ENCODE measurements around the gene RCBTB2. TPM values are rescaled to one million over a fixed set of nuclear protein-coding genes. Genes with fewer than 3 reads are reported as not detected.
"Not testable (repeated sequence)": the region's sequence is repeated elsewhere in the genome, so short reads cannot be mapped to it uniquely, and the experiment has no call there.

The RCBTB2 gene
- total RNA-seq: 10.4 TPM

GRCh38 chr13:48532506-48533499 lies at the start of gene RCBTB2:
RCBTB2 (minus strand) TSS chr13:48533080; CDS start chr13:48521939, 11,141 bp downstream.
- H3K27me3 ChIP-seq (ENCODE audit: insufficient read depth, low read length): no peaks in the 10 kb centered on the region
- H3K4me1 ChIP-seq (ENCODE audit: insufficient read depth, low read length): peaks cover 59% of the 10 kb centered on the region
- H3K9me3 ChIP-seq (ENCODE audit: low read depth, low read length): no peaks in the 10 kb centered on the region
- peak within 1 kb of the TSS; percentile 80 for H3K4me3 ChIP-seq (ENCODE audit: low read length)

GRCh38 chr13:48582084-48582483 lies 49.2 kb upstream of the RCBTB2 start:
- Histone ChIP-seq H3K4me1 (ENCODE audit: insufficient read depth, low read length) (peaks cover 57% of the 10 kb centered on the region), H3K9me3 (ENCODE audit: low read depth, low read length) (no peaks in the 10 kb centered on the region), H3K27me3 (ENCODE audit: insufficient read depth, low read length) (peaks cover 7% of the 10 kb centered on the region), H3K4me3 (ENCODE audit: low read length) (no peak overlapping the region)

- no peak overlapping the region for H3K4me3 ChIP-seq (ENCODE audit: low read length)
- H3K4me1 ChIP-seq (ENCODE audit: insufficient read depth, low read length): peaks cover 61% of the 10 kb centered on the region
- peaks cover 7% of the 10 kb centered on the region for H3K27me3 ChIP-seq (ENCODE audit: insufficient read depth, low read length)
- H3K9me3 ChIP-seq (ENCODE audit: low read depth, low read length): no peaks in the 10 kb centered on the region
Observed at GRCh38 chr13:48580896-48581295, 48.0 kb upstream of the RCBTB2 start.

GRCh38 chr13:48580185-48580803 lies 47.4 kb upstream of the RCBTB2 start:
- H3K27me3 ChIP-seq (ENCODE audit: insufficient read depth, low read length): peaks cover 7% of the 10 kb centered on the region
- H3K4me1 ChIP-seq (ENCODE audit: insufficient read depth, low read length): peaks cover 64% of the 10 kb centered on the region
- no peak overlapping the region for H3K4me3 ChIP-seq (ENCODE audit: low read length)
- H3K9me3 ChIP-seq (ENCODE audit: low read depth, low read length): no peaks in the 10 kb centered on the region

GRCh38 chr13:48579919-48580180 lies 47.0 kb upstream of the RCBTB2 start:
- H3K27me3 ChIP-seq (ENCODE audit: insufficient read depth, low read length); H3K4me3 ChIP-seq (ENCODE audit: low read length); H3K9me3 ChIP-seq (ENCODE audit: low read depth, low read length): not testable (repeated sequence)
- peaks cover 63% of the 10 kb centered on the region for H3K4me1 ChIP-seq (ENCODE audit: insufficient read depth, low read length)

- peaks cover 64% of the 10 kb centered on the region for H3K4me1 ChIP-seq (ENCODE audit: insufficient read depth, low read length)
- H3K4me3 ChIP-seq (ENCODE audit: low read length): no peak overlapping the region
- no peaks in the 10 kb centered on the region for H3K9me3 ChIP-seq (ENCODE audit: low read depth, low read length)
- peaks cover 7% of the 10 kb centered on the region for H3K27me3 ChIP-seq (ENCODE audit: insufficient read depth, low read length)
Observed at GRCh38 chr13:48579165-48579918, 46.5 kb upstream of the RCBTB2 start.

- Histone ChIP-seq H3K9me3 (ENCODE audit: low read depth, low read length) (no peaks in the 10 kb centered on the region), H3K4me1 (ENCODE audit: insufficient read depth, low read length) (peaks cover 71% of the 10 kb centered on the region), H3K4me3 (ENCODE audit: low read length) (no peak overlapping the region), H3K27me3 (ENCODE audit: insufficient read depth, low read length) (peaks cover 4% of the 10 kb centered on the region)
Observed at GRCh38 chr13:48578516-48579164, 45.8 kb upstream of the RCBTB2 start.

- Histone ChIP-seq H3K27me3 (ENCODE audit: insufficient read depth, low read length) (no peaks in the 10 kb centered on the region), H3K9me3 (ENCODE audit: low read depth, low read length) (no peaks in the 10 kb centered on the region), H3K4me1 (ENCODE audit: insufficient read depth, low read length) (peaks cover 88% of the 10 kb centered on the region), H3K4me3 (ENCODE audit: low read length) (no peak overlapping the region)
Observed at GRCh38 chr13:48576448-48577010, 43.6 kb upstream of the RCBTB2 start.

GRCh38 chr13:48575031-48575430 lies 42.2 kb upstream of the RCBTB2 start:
- Histone ChIP-seq H3K4me1 (ENCODE audit: insufficient read depth, low read length) (peaks cover 96% of the 10 kb centered on the region), H3K9me3 (ENCODE audit: low read depth, low read length) (no peaks in the 10 kb centered on the region), H3K27me3 (ENCODE audit: insufficient read depth, low read length) (peaks cover 4% of the 10 kb centered on the region), H3K4me3 (ENCODE audit: low read length) (no peak overlapping the region)

GRCh38 chr13:48574041-48574796 lies 41.3 kb upstream of the RCBTB2 start:
- peaks cover 96% of the 10 kb centered on the region for H3K4me1 ChIP-seq (ENCODE audit: insufficient read depth, low read length)
- no peak overlapping the region for H3K4me3 ChIP-seq (ENCODE audit: low read length)
- peaks cover 8% of the 10 kb centered on the region for H3K27me3 ChIP-seq (ENCODE audit: insufficient read depth, low read length)
- no peaks in the 10 kb centered on the region for H3K9me3 ChIP-seq (ENCODE audit: low read depth, low read length)

GRCh38 chr13:48573213-48574007 lies 40.5 kb upstream of the RCBTB2 start:
- H3K4me1 ChIP-seq (ENCODE audit: insufficient read depth, low read length): peaks cover 96% of the 10 kb centered on the region
- H3K4me3 ChIP-seq (ENCODE audit: low read length): no peak overlapping the region
- H3K9me3 ChIP-seq (ENCODE audit: low read depth, low read length): no peaks in the 10 kb centered on the region
- peaks cover 11% of the 10 kb centered on the region for H3K27me3 ChIP-seq (ENCODE audit: insufficient read depth, low read length)

GRCh38 chr13:48571126-48571913 lies 38.4 kb upstream of the RCBTB2 start:
- Histone ChIP-seq H3K4me1 (ENCODE audit: insufficient read depth, low read length) (peaks cover 96% of the 10 kb centered on the region), H3K27me3 (ENCODE audit: insufficient read depth, low read length) (peaks cover 25% of the 10 kb centered on the region), H3K4me3 (ENCODE audit: low read length) (no peak overlapping the region), H3K9me3 (ENCODE audit: low read depth, low read length) (no peaks in the 10 kb centered on the region)
